Measurements from ENCODE around the gene FBLN1.

- TF ChIP-seq MTA2 (IDR thresholded peaks at IDR 0.05; ENCODE audit: low read depth) (no peak), ZNF592 (IDR thresholded peaks at IDR 0.05) (no peak), REST (IDR thresholded peaks at IDR 0.05; ENCODE audit: borderline replicate concordance) (no peak), REST (CRISPR knock-in tag; IDR thresholded peaks at IDR 0.05; ENCODE audit: low read depth) (no peak), NFYB (IDR thresholded peaks at IDR 0.05; ENCODE audit: extremely low read depth, insufficient read length) (no peak), KLF13 (tag; IDR thresholded peaks at IDR 0.05; ENCODE audit: borderline replicate concordance, low read depth) (no peak), CTCF (IDR thresholded peaks at IDR 0.05 in 2 of 3, conservative IDR thresholded peaks at IDR 0.05 in 1 of 3; ENCODE audit: insufficient read depth in 2 of 3, low read depth in 1 of 3, low read length in 3 of 3) (no peak), NFIC (IDR thresholded peaks at IDR 0.05) (no peak), EWSR1 (IDR thresholded peaks at IDR 0.05; ENCODE audit: borderline replicate concordance, low read depth, partially characterized antibody) (no peak), NR2C2 (CRISPR knock-in tag; IDR thresholded peaks at IDR 0.05) (no peak), NR2C2 (tag; IDR thresholded peaks at IDR 0.05) (no peak), E2F6 (IDR thresholded peaks at IDR 0.05; ENCODE audit: borderline replicate concordance in 1 of 2, extremely low read depth in 1 of 2, insufficient read depth in 1 of 2, insufficient read length in 1 of 2, low read depth in 1 of 2, low read length in 1 of 2, poor library complexity in 1 of 2, severe bottlenecking in 1 of 2) (no peak), MLLT1 (IDR thresholded peaks at IDR 0.05) (no peak), ATF4 (CRISPR knock-in tag; IDR thresholded peaks at IDR 0.05) (no peak), MCM5 (IDR thresholded peaks at IDR 0.05; ENCODE audit: low read depth) (no peak)
These were observed 97.3 kb downstream of the FBLN1 start for GRCh38 chr22:45599836-45600577.

Measured in K562 (cell line).